Stimulated activated CD8-positive, alpha-beta memory T cell treated with anti-CD3 and anti-CD28 coated beads, Interleukin-15, amount 100 ng/mL, for 48 hours (primary cell): ENCODE results near the gene CLMP.
A peak's percentile ranks its signal among the peaks of the same experiment; 100 is the strongest.
"Not testable (repeated sequence)": the region's sequence is repeated elsewhere in the genome, so short reads cannot be mapped to it uniquely, and the experiment has no call there.

ENCODE experiments used
- DNase-seq, 2 donors: peaks; one replicate each; pipeline ENCODE4 v3.0.0-alpha.2; 2020; ENCODE audit warnings: low read depth in 2 of 2

The CLMP gene

GRCh38 chr11:123218451-123218850 lies 23.4 kb upstream of the CLMP start:
- no peak for DNase-seq

- DNase-seq = no peak
These were observed 22.8 kb upstream of the CLMP start for GRCh38 chr11:123217897-123218296.

GRCh38 chr11:123216249-123216648 lies 21.2 kb upstream of the CLMP start:
- no peak for DNase-seq

- DNase-seq = no peak
These were observed 19.9 kb upstream of the CLMP start for GRCh38 chr11:123214940-123215339.

- DNase-seq = no peak
These were observed 19.3 kb upstream of the CLMP start for GRCh38 chr11:123214396-123214795.

- DNase-seq = no peak
These were observed 18.3 kb upstream of the CLMP start for GRCh38 chr11:123213307-123213771.

GRCh38 chr11:123212406-123212805 lies 17.4 kb upstream of the CLMP start:
- no peak for DNase-seq

GRCh38 chr11:123211981-123212380 lies 16.9 kb upstream of the CLMP start:
- no peak for DNase-seq

GRCh38 chr11:123211149-123211852 lies 16.3 kb upstream of the CLMP start:
- no peak for DNase-seq

GRCh38 chr11:123209591-123209990 lies 14.5 kb upstream of the CLMP start:
- DNase-seq = no peak

- no peak for DNase-seq
These were observed 11.9 kb upstream of the CLMP start for GRCh38 chr11:123206791-123207434.

- DNase-seq = not testable (repeated sequence)
These were observed 11.0 kb upstream of the CLMP start for GRCh38 chr11:123206055-123206454.

GRCh38 chr11:123203934-123204333 lies 8.9 kb upstream of the CLMP start:
- no peak for DNase-seq

GRCh38 chr11:123203471-123203870 lies 8.4 kb upstream of the CLMP start:
- DNase-seq = no peak

- no peak for DNase-seq
These were observed 7.4 kb upstream of the CLMP start for GRCh38 chr11:123202155-123203151.

- DNase-seq = no peak
These were observed 5.2 kb upstream of the CLMP start for GRCh38 chr11:123200264-123200663.

- peak in 1 of 2 donors; percentile 14 for DNase-seq
These were observed 2.7 kb upstream of the CLMP start for GRCh38 chr11:123197711-123198110.

GRCh38 chr11:123196060-123196714 lies 1.1 kb upstream of the CLMP start:
- DNase-seq = no peak

GRCh38 chr11:123194337-123195187 lies 486 bp downstream of the CLMP start:
- no peak for DNase-seq

- no peak for DNase-seq
These were observed 1.3 kb downstream of the CLMP start for GRCh38 chr11:123193742-123194141.

GRCh38 chr11:123191939-123192338 lies 3.1 kb downstream of the CLMP start:
- DNase-seq = no peak
